T-helper 2 cell treated with Interferon-gamma antibody and Interleukin-4, amounts not matched to agents 5 μg/mL and 100 μg/mL, for 36 hours (primary cell): ENCODE data around the gene NPIPA7.
"Not testable (repeated sequence)": the region's sequence is repeated elsewhere in the genome, so short reads cannot be mapped to it uniquely, and the experiment has no call there.

Experiments used
- DNase-seq: peaks from one replicate; pipeline ENCODE4 v3.0.0; 2021; ENCODE audit warnings: low spot score
- H3K27ac Mint-ChIP-seq: one replicate; pipeline ENCODE4 v1.8.0; 2021; ENCODE audit warnings: mild to moderate bottlenecking, mixed read lengths
- H3K27me3 Mint-ChIP-seq: one replicate; pipeline ENCODE4 v1.8.0; 2021; ENCODE audit warnings: low read depth, mixed read lengths
- H3K36me3 Mint-ChIP-seq: one replicate; pipeline ENCODE4 v1.8.0; 2021; ENCODE audit warnings: low read depth, mixed read lengths
- H3K4me1 Mint-ChIP-seq: one replicate; pipeline ENCODE4 v1.8.0; 2021; ENCODE audit warnings: low read depth, mixed read lengths
- H3K4me3 Mint-ChIP-seq: one replicate; pipeline ENCODE4 v1.8.0; 2022; ENCODE audit warnings: mild to moderate bottlenecking, moderate library complexity, mixed read lengths
- H3K9me3 Mint-ChIP-seq: one replicate; pipeline ENCODE4 v1.8.0; 2021; ENCODE audit warnings: mixed read lengths

Gene NPIPA7

GRCh38 chr16:16399685-16400084, 20.7 kb downstream of the NPIPA7 start:
- H3K27me3 Mint-ChIP-seq: not testable (repeated sequence)

GRCh38 chr16:16402333-16402732, 23.4 kb downstream of the NPIPA7 start:
- not testable (repeated sequence) for H3K4me1 Mint-ChIP-seq, DNase-seq, H3K27me3 Mint-ChIP-seq, H3K4me3 Mint-ChIP-seq, H3K27ac Mint-ChIP-seq, H3K36me3 Mint-ChIP-seq, H3K9me3 Mint-ChIP-seq

More at GRCh38 chr16:16399685-16400084, 20.7 kb downstream of the NPIPA7 start:
- not testable (repeated sequence) for H3K27ac Mint-ChIP-seq, DNase-seq, H3K9me3 Mint-ChIP-seq, H3K4me3 Mint-ChIP-seq, H3K4me1 Mint-ChIP-seq, H3K36me3 Mint-ChIP-seq

GRCh38 chr16:16404283-16404682, 25.3 kb downstream of the NPIPA7 start:
- DNase-seq, H3K36me3 Mint-ChIP-seq, H3K4me3 Mint-ChIP-seq, H3K27ac Mint-ChIP-seq, H3K4me1 Mint-ChIP-seq, H3K9me3 Mint-ChIP-seq, H3K27me3 Mint-ChIP-seq: not testable (repeated sequence)

- not testable (repeated sequence) for H3K27ac Mint-ChIP-seq, H3K36me3 Mint-ChIP-seq, DNase-seq, H3K27me3 Mint-ChIP-seq, H3K9me3 Mint-ChIP-seq, H3K4me1 Mint-ChIP-seq, H3K4me3 Mint-ChIP-seq
These were observed 26.5 kb downstream of the NPIPA7 start for GRCh38 chr16:16405421-16405820.

- not testable (repeated sequence) for H3K4me3 Mint-ChIP-seq, H3K36me3 Mint-ChIP-seq, H3K4me1 Mint-ChIP-seq, H3K27me3 Mint-ChIP-seq, H3K27ac Mint-ChIP-seq, DNase-seq, H3K9me3 Mint-ChIP-seq
These were observed 29.5 kb downstream of the NPIPA7 start for GRCh38 chr16:16408430-16408829.

- H3K36me3 Mint-ChIP-seq: not testable (repeated sequence)
These were observed 34.8 kb downstream of the NPIPA7 start for GRCh38 chr16:16413773-16414172.

GRCh38 chr16:16417071-16417470, 38.1 kb downstream of the NPIPA7 start:
- not testable (repeated sequence) for DNase-seq, H3K4me3 Mint-ChIP-seq, H3K27me3 Mint-ChIP-seq, H3K36me3 Mint-ChIP-seq, H3K27ac Mint-ChIP-seq, H3K4me1 Mint-ChIP-seq, H3K9me3 Mint-ChIP-seq

More at GRCh38 chr16:16413773-16414172, 34.8 kb downstream of the NPIPA7 start:
- H3K9me3 Mint-ChIP-seq, H3K27me3 Mint-ChIP-seq, DNase-seq, H3K4me3 Mint-ChIP-seq, H3K27ac Mint-ChIP-seq, H3K4me1 Mint-ChIP-seq: not testable (repeated sequence)

- H3K36me3 Mint-ChIP-seq, H3K9me3 Mint-ChIP-seq, H3K27me3 Mint-ChIP-seq, DNase-seq, H3K27ac Mint-ChIP-seq, H3K4me1 Mint-ChIP-seq, H3K4me3 Mint-ChIP-seq: not testable (repeated sequence)
These were observed 39.1 kb downstream of the NPIPA7 start for GRCh38 chr16:16417914-16418544.

- not testable (repeated sequence) for H3K36me3 Mint-ChIP-seq, DNase-seq, H3K27me3 Mint-ChIP-seq, H3K4me1 Mint-ChIP-seq, H3K4me3 Mint-ChIP-seq, H3K9me3 Mint-ChIP-seq, H3K27ac Mint-ChIP-seq
These were observed 41.6 kb downstream of the NPIPA7 start for GRCh38 chr16:16420515-16420914.

- not testable (repeated sequence) for H3K4me3 Mint-ChIP-seq, H3K27ac Mint-ChIP-seq, H3K36me3 Mint-ChIP-seq, H3K27me3 Mint-ChIP-seq, H3K9me3 Mint-ChIP-seq, DNase-seq, H3K4me1 Mint-ChIP-seq
These were observed 46.2 kb downstream of the NPIPA7 start for GRCh38 chr16:16425146-16425545.

GRCh38 chr16:16431135-16431534, 52.2 kb downstream of the NPIPA7 start:
- H3K27me3 Mint-ChIP-seq, H3K4me1 Mint-ChIP-seq, H3K9me3 Mint-ChIP-seq, DNase-seq, H3K36me3 Mint-ChIP-seq, H3K4me3 Mint-ChIP-seq, H3K27ac Mint-ChIP-seq: not testable (repeated sequence)

GRCh38 chr16:16434711-16435110, 55.8 kb downstream of the NPIPA7 start:
- not testable (repeated sequence) for H3K36me3 Mint-ChIP-seq, H3K27me3 Mint-ChIP-seq, H3K27ac Mint-ChIP-seq, DNase-seq, H3K4me1 Mint-ChIP-seq, H3K4me3 Mint-ChIP-seq, H3K9me3 Mint-ChIP-seq

GRCh38 chr16:16441401-16441800, 62.5 kb downstream of the NPIPA7 start:
- not testable (repeated sequence) for H3K36me3 Mint-ChIP-seq, H3K9me3 Mint-ChIP-seq, DNase-seq, H3K4me3 Mint-ChIP-seq, H3K27ac Mint-ChIP-seq, H3K27me3 Mint-ChIP-seq, H3K4me1 Mint-ChIP-seq
